Glutamatergic neuron (in vitro differentiated cells): Measurements from ENCODE around the gene TTC28. TPM values are rescaled to one million over a fixed set of nuclear protein-coding genes. Genes with fewer than 3 reads are reported as not detected.

ENCODE experiments used
- DNase-seq: peaks from one replicate; pipeline ENCODE4 v3.0.0; 2022
- H3K27ac Mint-ChIP-seq: one replicate; pipeline ENCODE4 v1.8.0; 2020; ENCODE audit warnings: mild to moderate bottlenecking, mixed read lengths, inconsistent platforms; ENCODE audit not compliant: unreplicated experiment
- H3K27me3 Mint-ChIP-seq: one replicate; pipeline ENCODE4 v1.8.0; 2020; ENCODE audit warnings: mild to moderate bottlenecking, moderate library complexity, mixed read lengths, inconsistent platforms; ENCODE audit not compliant: unreplicated experiment
- H3K36me3 Mint-ChIP-seq: one replicate; pipeline ENCODE4 v1.8.0; 2020; ENCODE audit warnings: mild to moderate bottlenecking, mixed read lengths, inconsistent platforms; ENCODE audit not compliant: unreplicated experiment
- H3K4me1 Mint-ChIP-seq: one replicate; pipeline ENCODE4 v1.8.0; 2020; ENCODE audit warnings: mild to moderate bottlenecking, low read depth, mixed read lengths, inconsistent platforms; ENCODE audit not compliant: unreplicated experiment
- H3K4me3 Mint-ChIP-seq: one replicate; pipeline ENCODE4 v1.8.0; 2020; ENCODE audit warnings: mild to moderate bottlenecking, mixed read lengths, inconsistent platforms; ENCODE audit not compliant: unreplicated experiment
- H3K9me3 Mint-ChIP-seq: one replicate; pipeline ENCODE4 v1.8.0; 2020; ENCODE audit warnings: mild to moderate bottlenecking, moderate library complexity, mixed read lengths, inconsistent platforms; ENCODE audit not compliant: unreplicated experiment
- total RNA-seq: library from RNA; stranded (reverse); fragmentation: NEBNext Ultra II Directional; extraction: Animal tissue kit (Norgen Biotek cat#: 25700); gene quantifications from one replicate; pipeline ENCODE4 v1.2.1, GENCODE V29; 2021; ENCODE audit not compliant: unreplicated experiment
- TF ChIP-seq, protein P1 (sequence below): fragments of 200-600 bp; sonication (generic); IDR thresholded peaks from one replicate; pipeline ENCODE4 v1.5.0; 2021; ENCODE audit not compliant: partially characterized antibody, unreplicated experiment

Gene TTC28
- total RNA-seq, 1 donor from 2014 or later, result 55.6 TPM

DNA sequence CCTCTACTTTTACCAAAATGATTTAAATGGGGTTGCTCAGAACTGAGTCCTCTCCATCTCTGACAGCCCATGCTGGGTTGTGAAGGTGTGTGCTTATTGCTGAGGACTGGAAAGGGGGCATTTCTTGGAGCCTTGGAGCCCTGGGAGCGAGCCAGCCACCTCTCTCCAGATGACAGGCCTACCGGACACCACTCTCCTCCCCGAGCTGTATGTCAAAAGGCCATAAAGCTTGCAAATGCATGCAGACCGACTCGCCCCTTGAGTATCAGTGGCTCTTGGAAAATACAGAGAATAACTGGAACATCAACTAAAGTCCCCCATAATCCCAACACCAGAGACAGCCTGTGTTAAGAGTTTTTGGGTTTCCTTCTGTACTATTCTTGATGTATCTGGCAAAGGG, 692.7 kb downstream of the TTC28 start:
- no peak for DNase-seq
- TF ChIP-seq, protein P1, sequence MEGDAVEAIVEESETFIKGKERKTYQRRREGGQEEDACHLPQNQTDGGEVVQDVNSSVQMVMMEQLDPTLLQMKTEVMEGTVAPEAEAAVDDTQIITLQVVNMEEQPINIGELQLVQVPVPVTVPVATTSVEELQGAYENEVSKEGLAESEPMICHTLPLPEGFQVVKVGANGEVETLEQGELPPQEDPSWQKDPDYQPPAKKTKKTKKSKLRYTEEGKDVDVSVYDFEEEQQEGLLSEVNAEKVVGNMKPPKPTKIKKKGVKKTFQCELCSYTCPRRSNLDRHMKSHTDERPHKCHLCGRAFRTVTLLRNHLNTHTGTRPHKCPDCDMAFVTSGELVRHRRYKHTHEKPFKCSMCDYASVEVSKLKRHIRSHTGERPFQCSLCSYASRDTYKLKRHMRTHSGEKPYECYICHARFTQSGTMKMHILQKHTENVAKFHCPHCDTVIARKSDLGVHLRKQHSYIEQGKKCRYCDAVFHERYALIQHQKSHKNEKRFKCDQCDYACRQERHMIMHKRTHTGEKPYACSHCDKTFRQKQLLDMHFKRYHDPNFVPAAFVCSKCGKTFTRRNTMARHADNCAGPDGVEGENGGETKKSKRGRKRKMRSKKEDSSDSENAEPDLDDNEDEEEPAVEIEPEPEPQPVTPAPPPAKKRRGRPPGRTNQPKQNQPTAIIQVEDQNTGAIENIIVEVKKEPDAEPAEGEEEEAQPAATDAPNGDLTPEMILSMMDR, result no peak
- Mint-ChIP-seq H3K36me3 (peaks cover 20% of the 10 kb centered on the region), H3K9me3 (peaks cover 6% of the 10 kb centered on the region), H3K4me3 (no peak overlapping the region), H3K27me3 (peaks cover 8% of the 10 kb centered on the region), H3K27ac (no peak overlapping the region), H3K4me1 (peaks cover 2% of the 10 kb centered on the region)

DNA sequence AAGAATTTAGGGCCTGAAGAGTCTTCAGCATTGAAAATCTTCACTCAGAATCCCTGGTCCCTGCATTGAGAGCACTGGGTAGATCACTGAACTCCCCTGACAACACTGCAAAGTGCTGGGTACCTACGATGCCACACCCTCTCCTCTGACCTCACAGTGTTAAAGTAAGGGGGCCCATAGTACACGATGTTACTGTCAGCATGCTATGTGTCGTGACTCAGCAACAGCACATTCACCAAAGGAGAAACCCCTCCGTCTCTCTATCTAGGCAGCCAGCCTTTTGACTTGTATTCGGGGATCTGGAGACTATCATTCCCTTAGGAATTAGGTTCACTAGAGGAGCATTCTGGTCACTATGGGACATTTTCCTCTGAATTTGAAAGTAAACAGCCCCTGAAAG, 693.2 kb downstream of the TTC28 start:
- DNase-seq, result no peak
- Mint-ChIP-seq H3K4me1 (peaks cover 2% of the 10 kb centered on the region), H3K27ac (no peak overlapping the region), H3K36me3 (peaks cover 20% of the 10 kb centered on the region), H3K27me3 (peaks cover 8% of the 10 kb centered on the region), H3K9me3 (peaks cover 6% of the 10 kb centered on the region), H3K4me3 (no peak overlapping the region)
- TF ChIP-seq, protein P1, result no peak

DNA sequence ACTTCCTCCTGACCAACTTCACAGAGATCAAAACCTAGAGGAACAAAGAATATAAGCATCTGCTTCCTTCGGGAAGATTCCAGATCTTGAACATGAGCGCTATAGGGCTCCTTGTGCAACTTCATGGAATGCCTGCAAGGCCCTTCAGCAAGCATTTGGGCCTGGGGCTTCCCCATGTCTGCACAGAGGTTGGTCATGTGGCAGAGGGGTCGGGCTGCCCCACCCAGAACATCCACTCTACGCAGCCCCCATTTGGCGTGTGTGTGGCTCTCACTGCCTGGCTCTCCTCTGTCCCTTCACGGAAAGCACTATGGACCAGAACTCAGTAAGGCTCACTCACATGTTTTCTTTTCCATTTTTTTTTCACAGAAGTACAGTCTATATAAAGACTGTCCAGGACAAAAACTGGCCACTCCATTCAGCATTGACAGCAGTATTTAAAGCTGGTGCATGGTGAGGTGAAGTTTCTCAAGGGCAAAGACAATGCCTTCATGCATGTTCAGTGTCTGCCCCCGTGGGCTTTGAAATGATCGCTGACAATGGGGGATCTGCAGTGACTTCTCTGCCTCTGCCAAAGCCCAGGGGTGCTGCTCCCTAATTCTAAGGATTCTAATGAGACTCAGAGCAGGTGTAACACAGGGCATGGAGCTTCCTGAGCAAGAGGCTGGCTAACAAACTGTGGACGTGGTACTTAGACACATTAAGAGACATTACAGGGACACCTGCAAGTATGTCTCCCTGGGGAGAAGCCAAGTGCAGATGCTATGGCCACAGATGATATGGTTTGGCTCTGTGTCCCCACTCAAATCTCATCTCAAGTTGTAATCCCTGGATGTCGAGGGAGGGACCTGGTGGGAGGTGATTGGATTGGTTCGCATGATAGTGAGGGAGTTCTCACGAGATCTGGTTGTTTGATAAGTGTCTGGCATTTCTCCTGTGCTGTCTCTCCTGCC, 694.0 kb downstream of the TTC28 start:
- Mint-ChIP-seq H3K36me3 (peaks cover 20% of the 10 kb centered on the region), H3K4me1 (peaks cover 4% of the 10 kb centered on the region), H3K4me3 (no peak overlapping the region), H3K27ac (no peak overlapping the region), H3K27me3 (peaks cover 6% of the 10 kb centered on the region), H3K9me3 (peaks cover 8% of the 10 kb centered on the region)
- TF ChIP-seq, protein P1, result no peak
- DNase-seq, result no peak

DNA sequence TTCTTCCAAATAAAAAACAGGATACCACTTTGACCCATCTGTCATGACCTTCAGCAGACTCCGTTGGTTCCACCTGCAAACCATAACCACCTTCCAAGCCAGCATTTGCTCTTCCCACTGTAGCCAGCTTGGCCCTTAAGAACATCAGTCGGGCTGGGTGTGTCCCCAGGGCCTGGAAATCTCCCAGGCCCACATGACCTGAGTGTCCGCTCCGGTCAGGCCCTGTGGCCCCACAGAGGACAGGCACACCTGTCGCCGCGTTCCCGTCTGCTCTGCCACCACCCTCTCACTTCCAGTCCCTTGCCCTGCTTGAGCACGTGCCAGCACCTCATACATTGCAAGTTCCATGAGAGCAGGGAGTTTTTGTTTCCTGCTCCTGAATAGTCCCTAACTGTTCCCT, 694.9 kb downstream of the TTC28 start:
- peaks cover 5% of the 10 kb centered on the region for H3K27me3 Mint-ChIP-seq
- H3K4me3 Mint-ChIP-seq, result no peak overlapping the region
- peaks cover 4% of the 10 kb centered on the region for H3K4me1 Mint-ChIP-seq
- no peak for DNase-seq
- TF ChIP-seq, protein P1, result no peak
- H3K27ac Mint-ChIP-seq, result no peak overlapping the region
- H3K36me3 Mint-ChIP-seq, result peaks cover 20% of the 10 kb centered on the region
- H3K9me3 Mint-ChIP-seq, result peaks cover 8% of the 10 kb centered on the region
